ENCODE results near the gene RDM1.

Gene RDM1

GRCh38 chr17:35895636-35896587 is 34.7 kb downstream of the RDM1 start:
- H3K9me3 ChIP-seq (ENCODE audit: insufficient read depth, low read depth, low read length) = no peaks in the 10 kb centered on the region
- H3K4me3 ChIP-seq (ENCODE audit: low read length) = no peak overlapping the region
- no peak overlapping the region for H3K9ac ChIP-seq (ENCODE audit: low read depth, low read length)
- 93% methylated on average over 14 of the region's 14 CpGs for WGBS
- H3K36me3 ChIP-seq (ENCODE audit: insufficient read depth, low read length) = no peaks in the 10 kb centered on the region
- H3K27ac ChIP-seq (ENCODE audit: low read depth, low read length) = no peak overlapping the region
- H3K27me3 ChIP-seq (ENCODE audit: insufficient read depth, low read length) = no peaks in the 10 kb centered on the region
- peaks cover under 1% of the 10 kb centered on the region; the same call in 1 of the 2 replicates for H3K4me1 ChIP-seq (ENCODE audit: insufficient read depth, low read length)

- Histone ChIP-seq H3K36me3 (ENCODE audit: insufficient read depth, low read length) (no peaks in the 10 kb centered on the region), H3K4me3 (ENCODE audit: low read length) (no peak overlapping the region), H3K9me3 (ENCODE audit: insufficient read depth, low read depth, low read length) (no peaks in the 10 kb centered on the region), H3K27me3 (ENCODE audit: insufficient read depth, low read length) (no peaks in the 10 kb centered on the region), H3K27ac (ENCODE audit: low read depth, low read length) (no peak overlapping the region), H3K9ac (ENCODE audit: low read depth, low read length) (no peak overlapping the region), H3K4me1 (ENCODE audit: insufficient read depth, low read length) (peaks cover 7% of the 10 kb centered on the region; the same call in 1 of the 2 replicates)
- 93% methylated on average over 7 of the region's 7 CpGs for WGBS
Measured at GRCh38 chr17:35894206-35894605, 36.4 kb downstream of the RDM1 start.

- H3K4me1 ChIP-seq (ENCODE audit: insufficient read depth, low read length) = peaks cover 7% of the 10 kb centered on the region; the same call in 1 of the 2 replicates
- H3K27ac ChIP-seq (ENCODE audit: low read depth, low read length) = no peak overlapping the region
- no peaks in the 10 kb centered on the region for H3K9me3 ChIP-seq (ENCODE audit: insufficient read depth, low read depth, low read length)
- H3K9ac ChIP-seq (ENCODE audit: low read depth, low read length) = no peak overlapping the region
- WGBS = 93% methylated on average over 4 of the region's 4 CpGs
- no peaks in the 10 kb centered on the region for H3K27me3 ChIP-seq (ENCODE audit: insufficient read depth, low read length)
- H3K36me3 ChIP-seq (ENCODE audit: insufficient read depth, low read length) = no peaks in the 10 kb centered on the region
- no peak overlapping the region for H3K4me3 ChIP-seq (ENCODE audit: low read length)
Measured at GRCh38 chr17:35893751-35894150, 36.8 kb downstream of the RDM1 start.

GRCh38 chr17:35892091-35893035 is 38.2 kb downstream of the RDM1 start:
- no peak overlapping the region for H3K27ac ChIP-seq (ENCODE audit: low read depth, low read length)
- H3K9ac ChIP-seq (ENCODE audit: low read depth, low read length) = no peak overlapping the region
- no peaks in the 10 kb centered on the region for H3K9me3 ChIP-seq (ENCODE audit: insufficient read depth, low read depth, low read length)
- peaks cover 7% of the 10 kb centered on the region; the same call in 1 of the 2 replicates for H3K4me1 ChIP-seq (ENCODE audit: insufficient read depth, low read length)
- H3K36me3 ChIP-seq (ENCODE audit: insufficient read depth, low read length) = no peaks in the 10 kb centered on the region
- no peaks in the 10 kb centered on the region for H3K27me3 ChIP-seq (ENCODE audit: insufficient read depth, low read length)
- H3K4me3 ChIP-seq (ENCODE audit: low read length) = no peak overlapping the region
- WGBS = 79% methylated on average over 4 of the region's 6 CpGs

- H3K27ac ChIP-seq (ENCODE audit: low read depth, low read length) = no peak overlapping the region
- 95% methylated on average over 4 of the region's 4 CpGs for WGBS
- H3K36me3 ChIP-seq (ENCODE audit: insufficient read depth, low read length) = no peaks in the 10 kb centered on the region
- no peak overlapping the region for H3K9ac ChIP-seq (ENCODE audit: low read depth, low read length)
- H3K9me3 ChIP-seq (ENCODE audit: insufficient read depth, low read depth, low read length) = no peaks in the 10 kb centered on the region
- H3K4me3 ChIP-seq (ENCODE audit: low read length) = no peak overlapping the region
- H3K27me3 ChIP-seq (ENCODE audit: insufficient read depth, low read length) = no peaks in the 10 kb centered on the region
- peaks cover 7% of the 10 kb centered on the region; the same call in 1 of the 2 replicates for H3K4me1 ChIP-seq (ENCODE audit: insufficient read depth, low read length)
Measured at GRCh38 chr17:35891269-35891668, 39.3 kb downstream of the RDM1 start.

- Histone ChIP-seq H3K27ac (ENCODE audit: low read depth, low read length) (no peak overlapping the region), H3K4me3 (ENCODE audit: low read length) (no peak overlapping the region), H3K4me1 (ENCODE audit: insufficient read depth, low read length) (peaks cover 7% of the 10 kb centered on the region; the same call in 1 of the 2 replicates), H3K9ac (ENCODE audit: low read depth, low read length) (no peak overlapping the region), H3K9me3 (ENCODE audit: insufficient read depth, low read depth, low read length) (no peaks in the 10 kb centered on the region), H3K27me3 (ENCODE audit: insufficient read depth, low read length) (no peaks in the 10 kb centered on the region), H3K36me3 (ENCODE audit: insufficient read depth, low read length) (no peaks in the 10 kb centered on the region)
- WGBS = 70% methylated on average over 4 of the region's 4 CpGs
Measured at GRCh38 chr17:35890774-35891155, 39.8 kb downstream of the RDM1 start.

GRCh38 chr17:35889818-35890773 is 40.5 kb downstream of the RDM1 start:
- H3K36me3 ChIP-seq (ENCODE audit: insufficient read depth, low read length) = no peaks in the 10 kb centered on the region
- WGBS = 89% methylated on average over 1 of the region's 2 CpGs
- H3K4me3 ChIP-seq (ENCODE audit: low read length) = no peak overlapping the region
- no peak overlapping the region for H3K27ac ChIP-seq (ENCODE audit: low read depth, low read length)
- H3K4me1 ChIP-seq (ENCODE audit: insufficient read depth, low read length) = peaks cover 7% of the 10 kb centered on the region; the same call in 1 of the 2 replicates
- H3K27me3 ChIP-seq (ENCODE audit: insufficient read depth, low read length) = no peaks in the 10 kb centered on the region
- no peak overlapping the region for H3K9ac ChIP-seq (ENCODE audit: low read depth, low read length)
- H3K9me3 ChIP-seq (ENCODE audit: insufficient read depth, low read depth, low read length) = no peaks in the 10 kb centered on the region

- Histone ChIP-seq H3K9me3 (ENCODE audit: insufficient read depth, low read depth, low read length) (no peaks in the 10 kb centered on the region), H3K4me1 (ENCODE audit: insufficient read depth, low read length) (peaks cover 7% of the 10 kb centered on the region; the same call in 1 of the 2 replicates), H3K4me3 (ENCODE audit: low read length) (no peak overlapping the region), H3K36me3 (ENCODE audit: insufficient read depth, low read length) (no peaks in the 10 kb centered on the region), H3K27ac (ENCODE audit: low read depth, low read length) (no peak overlapping the region), H3K9ac (ENCODE audit: low read depth, low read length) (no peak overlapping the region), H3K27me3 (ENCODE audit: insufficient read depth, low read length) (no peaks in the 10 kb centered on the region)
- 100% methylated on average over 2 of the region's 2 CpGs for WGBS
Measured at GRCh38 chr17:35889241-35889640, 41.3 kb downstream of the RDM1 start.

- Histone ChIP-seq H3K4me3 (ENCODE audit: low read length) (no peak within 1 kb of the TSS), H3K9me3 (ENCODE audit: insufficient read depth, low read depth, low read length) (no peaks in the 10 kb centered on the region), H3K27me3 (ENCODE audit: insufficient read depth, low read length) (no peaks in the 10 kb centered on the region), H3K4me1 (ENCODE audit: insufficient read depth, low read length) (no peaks in the 10 kb centered on the region), H3K9ac (ENCODE audit: low read depth, low read length) (no peak within 1 kb of the TSS), H3K36me3 (ENCODE audit: insufficient read depth, low read length) (no peaks in the 10 kb centered on the region), H3K27ac (ENCODE audit: low read depth, low read length) (no peak within 1 kb of the TSS)
- WGBS = 91% methylated on average over 11 of the region's 11 CpGs
Measured at GRCh38 chr17:35879773-35880654, 50.6 kb downstream of the RDM1 start, which contains the start of gene CCL5. TSS of gene CCL5 (minus strand) at chr17:35880360.
